HG02798 (cell line): Measurements from ENCODE around the gene FTCDNL1.

Experiments used
- ATAC-seq: cut with Tn5 transposase; IDR thresholded peaks from one replicate; pipeline ENCODE4 v1.9.1; 2021; ENCODE audit warnings: mild to moderate bottlenecking; ENCODE audit not compliant: unreplicated experiment, poor library complexity

Gene FTCDNL1

GRCh38 chr2:199792381-199792780, 58.6 kb downstream of the FTCDNL1 start:
- no peak for ATAC-seq

- no peak for ATAC-seq
Measured at GRCh38 chr2:199791326-199791725, 59.7 kb downstream of the FTCDNL1 start.

- peak; percentile 77 for ATAC-seq
Measured at GRCh38 chr2:199784512-199784911, 66.5 kb downstream of the FTCDNL1 start.

GRCh38 chr2:199779589-199779988, 71.4 kb downstream of the FTCDNL1 start:
- ATAC-seq: no peak

GRCh38 chr2:199778655-199779054, 72.3 kb downstream of the FTCDNL1 start:
- ATAC-seq: no peak

- no peak for ATAC-seq
Measured at GRCh38 chr2:199777916-199778315, 73.1 kb downstream of the FTCDNL1 start.

GRCh38 chr2:199777315-199777714, 73.7 kb downstream of the FTCDNL1 start:
- ATAC-seq: no peak

GRCh38 chr2:199775267-199775666, 75.7 kb downstream of the FTCDNL1 start:
- ATAC-seq: no peak

GRCh38 chr2:199772035-199772976, 78.7 kb downstream of the FTCDNL1 start:
- ATAC-seq: no peak

GRCh38 chr2:199770716-199771115, 80.3 kb downstream of the FTCDNL1 start:
- no peak for ATAC-seq

GRCh38 chr2:199765646-199766045, 85.3 kb downstream of the FTCDNL1 start:
- no peak for ATAC-seq

- ATAC-seq: no peak
Measured at GRCh38 chr2:199764273-199764800, 86.7 kb downstream of the FTCDNL1 start.

- ATAC-seq: no peak
Measured at GRCh38 chr2:199762963-199763362, 88.0 kb downstream of the FTCDNL1 start.

- ATAC-seq: no peak
Measured at GRCh38 chr2:199760574-199760973, 90.4 kb downstream of the FTCDNL1 start.

- no peak for ATAC-seq
Measured at GRCh38 chr2:199757233-199757870, 93.6 kb downstream of the FTCDNL1 start.

GRCh38 chr2:199756743-199757142, 94.2 kb downstream of the FTCDNL1 start:
- ATAC-seq: no peak

- no peak for ATAC-seq
Measured at GRCh38 chr2:199756211-199756610, 94.8 kb downstream of the FTCDNL1 start.

- ATAC-seq: no peak
Measured at GRCh38 chr2:199754766-199755165, 96.2 kb downstream of the FTCDNL1 start.

- ATAC-seq: no peak
Measured at GRCh38 chr2:199751492-199752120, 99.4 kb downstream of the FTCDNL1 start.

- no peak for ATAC-seq
Measured at GRCh38 chr2:199749571-199749970, 101.4 kb downstream of the FTCDNL1 start.

- no peak for ATAC-seq
Measured at GRCh38 chr2:199744724-199745123, 106.3 kb downstream of the FTCDNL1 start.
